Left lung (tissue), 10 donors: Measurements from ENCODE around the gene AHRR. TPM values are rescaled to one million over a fixed set of nuclear protein-coding genes. Genes with fewer than 3 reads are reported as not detected.
"Not testable (repeated sequence)": the region's sequence is repeated elsewhere in the genome, so short reads cannot be mapped to it uniquely, and the experiment has no call there.

ENCODE experiments used
- ATAC-seq: fragments of 200-7000 bp; cut with Tn5 transposase; one replicate; pipeline ENCODE4 v1.9.1; 2020; ENCODE audit warnings: moderate library complexity
- DNase-seq, 4 donors: peaks; one replicate each; pipeline ENCODE4 v3.0.0-alpha.2; 2013 to 2020
- H3K27ac ChIP-seq, 2 donors: fragments of 200-600 bp; sonication (generic) in 1 of 2; one replicate each; pipeline versions ENCODE4 v1.5.0 to v1.8.0; 2020 to 2021
- H3K27me3 ChIP-seq, 2 donors: fragments of 200-600 bp; sonication (generic) in 1 of 2; one replicate each; pipeline versions ENCODE4 v1.5.0 to v1.8.0; 2020 to 2021
- H3K36me3 ChIP-seq, 2 donors: fragments of 200-600 bp; sonication (generic) in 1 of 2; one replicate each; pipeline versions ENCODE4 v1.5.0 to v1.8.0; 2020 to 2021
- H3K4me1 ChIP-seq, 2 donors: fragments of 200-600 bp; one replicate each; pipeline ENCODE4 v1.8.0; 2021
- H3K4me3 ChIP-seq, 2 donors: fragments of 200-600 bp; sonication (generic) in 1 of 2; one replicate each; pipeline versions ENCODE4 v1.5.0 to v1.8.0; 2020 to 2021; ENCODE audit warnings: mild to moderate bottlenecking in 1 of 2
- H3K9me3 ChIP-seq, 2 donors: fragments of 200-600 bp; sonication (generic) in 1 of 2; one replicate each; pipeline versions ENCODE4 v1.5.0 to v1.8.0; 2020 to 2021
- intact Hi-C, 2 donors: fragments of 100-400 bp; cut with DNase I; formaldehyde crosslinking; loops; one replicate each; pipeline versions ENCODE4 v1.11.2 to v1.14.2; 2022
- polyA plus RNA-seq, 6 donors: library from polyadenylated mRNA; unstranded; fragments of 120-200 nt; gene quantifications; one replicate each; pipeline ENCODE4 v1.2.1, GENCODE V29; 2013; ENCODE audit not compliant: insufficient read length in 6 of 6
- total RNA-seq, 2 donors: library from RNA; stranded (reverse); fragmentation: NEBNext Ultra II Directional; extraction: Animal tissue kit (Norgen Biotek cat#: 25700); gene quantifications; one replicate each; pipeline ENCODE4 v1.2.1, GENCODE V29; 2021
- TF ChIP-seq, protein P1 (sequence below), 2 donors: fragments of 200-600 bp; sonication (generic) in 1 of 2; IDR thresholded peaks; one replicate each; pipeline versions ENCODE4 v1.5.0 to v1.8.0; 2021; ENCODE audit warnings: antibody characterized with exemption in 2 of 2
- donor health status: DM: no; HTN: yes; CAD: no.
- donor health status: DM: no; HTN: no; CAD: no.

Gene AHRR
- total and polyA plus RNA-seq, 8 donors = 0.32 to 8.4 (median 4.7) TPM

DNA sequence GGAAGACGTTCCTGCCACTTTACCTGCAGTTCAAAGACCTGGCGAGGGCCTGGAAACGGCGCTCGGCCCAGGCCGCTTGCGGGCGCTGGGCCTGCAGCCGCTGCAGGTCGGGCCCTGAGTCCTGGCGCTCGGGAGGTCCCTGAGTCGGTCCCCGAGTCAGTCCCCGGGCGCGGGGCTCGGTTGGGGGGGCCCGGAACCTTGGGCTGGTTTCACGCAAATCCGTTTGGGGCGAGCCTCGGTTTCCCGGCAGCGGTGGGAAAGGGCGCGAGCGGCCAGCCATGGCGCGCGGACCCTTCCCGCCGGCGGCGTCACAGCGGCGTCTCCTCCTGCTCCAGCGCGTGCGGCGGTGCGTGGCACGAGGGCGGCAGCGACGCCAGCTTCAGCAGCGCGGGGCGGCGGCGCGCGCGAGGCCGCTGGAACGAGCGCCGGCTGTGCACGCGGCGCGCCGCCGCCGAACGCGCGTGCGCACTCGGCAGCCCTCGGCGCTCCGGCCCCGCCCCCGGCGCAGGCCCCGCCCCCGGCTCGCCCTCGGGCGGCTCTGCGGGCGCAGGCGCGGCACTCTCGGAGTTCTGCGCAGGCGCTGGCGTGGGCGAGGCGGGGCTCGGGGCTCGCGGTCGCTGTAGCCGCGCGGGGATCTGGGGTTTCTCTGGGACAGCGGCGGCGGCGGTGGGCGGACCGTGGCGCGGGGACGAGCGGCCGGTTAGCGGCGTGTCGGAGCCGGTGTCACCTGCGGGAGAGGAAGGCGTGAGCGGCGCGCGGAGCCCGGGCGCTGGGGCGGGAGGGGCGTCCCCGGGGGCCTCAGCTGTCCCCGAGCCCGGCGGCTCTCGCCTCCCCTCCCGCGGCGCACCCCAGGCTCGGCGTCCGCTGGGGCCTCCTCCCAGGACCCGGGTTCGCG, 151.4 kb downstream of the AHRR start:
- Histone ChIP-seq H3K9me3 (no peaks in the 10 kb centered on the region), H3K27me3 (peaks cover 25 to 41% of the 10 kb centered on the region in 2 donors), H3K4me3 (peak overlapping the region; percentile 75 to 89), H3K27ac (peak overlapping the region; percentile 67 to 81), H3K4me1 (peaks cover 7 to 34% of the 10 kb centered on the region in 2 donors), H3K36me3 (peaks cover 0 to 19% of the 10 kb centered on the region in 2 donors)
- intact Hi-C loops = no loop called here
- TF ChIP-seq, protein P1, sequence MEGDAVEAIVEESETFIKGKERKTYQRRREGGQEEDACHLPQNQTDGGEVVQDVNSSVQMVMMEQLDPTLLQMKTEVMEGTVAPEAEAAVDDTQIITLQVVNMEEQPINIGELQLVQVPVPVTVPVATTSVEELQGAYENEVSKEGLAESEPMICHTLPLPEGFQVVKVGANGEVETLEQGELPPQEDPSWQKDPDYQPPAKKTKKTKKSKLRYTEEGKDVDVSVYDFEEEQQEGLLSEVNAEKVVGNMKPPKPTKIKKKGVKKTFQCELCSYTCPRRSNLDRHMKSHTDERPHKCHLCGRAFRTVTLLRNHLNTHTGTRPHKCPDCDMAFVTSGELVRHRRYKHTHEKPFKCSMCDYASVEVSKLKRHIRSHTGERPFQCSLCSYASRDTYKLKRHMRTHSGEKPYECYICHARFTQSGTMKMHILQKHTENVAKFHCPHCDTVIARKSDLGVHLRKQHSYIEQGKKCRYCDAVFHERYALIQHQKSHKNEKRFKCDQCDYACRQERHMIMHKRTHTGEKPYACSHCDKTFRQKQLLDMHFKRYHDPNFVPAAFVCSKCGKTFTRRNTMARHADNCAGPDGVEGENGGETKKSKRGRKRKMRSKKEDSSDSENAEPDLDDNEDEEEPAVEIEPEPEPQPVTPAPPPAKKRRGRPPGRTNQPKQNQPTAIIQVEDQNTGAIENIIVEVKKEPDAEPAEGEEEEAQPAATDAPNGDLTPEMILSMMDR (IDR thresholded peaks at IDR 0.05) = no peak
- peak; percentile 80 to 98 (median 90) for DNase-seq
- peak; percentile 85 for ATAC-seq

DNA sequence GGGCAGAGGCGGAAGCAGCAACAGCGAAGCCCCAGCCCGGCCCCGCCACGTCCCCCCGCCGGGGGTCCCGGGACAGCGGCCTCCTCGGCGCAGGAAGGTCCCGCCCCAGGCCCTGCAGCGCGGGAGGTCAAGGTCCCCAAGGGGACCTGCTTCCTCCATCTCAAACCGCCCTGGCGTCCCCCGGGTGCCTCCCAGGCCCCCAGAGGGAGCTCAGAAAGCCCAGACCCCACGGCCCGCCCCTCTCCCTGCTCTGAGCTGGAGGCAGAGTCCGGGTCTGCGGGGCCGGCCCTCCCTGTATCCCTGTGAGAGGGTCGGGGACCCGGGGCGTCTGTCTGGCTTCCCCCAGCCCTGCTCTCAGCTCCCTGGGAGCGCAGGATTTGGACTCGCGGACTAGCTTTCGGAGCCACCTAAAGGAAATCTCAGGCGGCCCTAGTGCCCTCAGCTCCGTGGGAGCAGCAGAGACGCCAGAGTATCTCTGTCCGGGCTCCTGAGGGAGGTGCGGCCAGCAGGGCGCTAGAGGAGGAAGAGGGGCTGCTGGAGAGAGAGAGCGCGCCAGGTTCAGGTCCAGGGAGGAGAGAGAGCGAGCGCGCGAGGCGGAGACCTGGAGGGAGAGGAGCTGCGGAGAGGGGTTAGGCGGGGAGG, 152.2 kb downstream of the AHRR start:
- ATAC-seq = peak; percentile 15
- Histone ChIP-seq H3K27ac (peak overlapping the region in 1 of 2 donors; percentile 61), H3K27me3 (peaks cover 25 to 49% of the 10 kb centered on the region in 2 donors), H3K4me3 (peak overlapping the region; percentile 75 to 89), H3K36me3 (peaks cover 0 to 15% of the 10 kb centered on the region in 2 donors), H3K4me1 (peaks cover 7 to 34% of the 10 kb centered on the region in 2 donors), H3K9me3 (no peaks in the 10 kb centered on the region)
- TF ChIP-seq, protein P1 (IDR thresholded peaks at IDR 0.05) = no peak
- intact Hi-C loops = no loop called here
- DNase-seq = peak; percentile 30 to 76 (median 41)

DNA sequence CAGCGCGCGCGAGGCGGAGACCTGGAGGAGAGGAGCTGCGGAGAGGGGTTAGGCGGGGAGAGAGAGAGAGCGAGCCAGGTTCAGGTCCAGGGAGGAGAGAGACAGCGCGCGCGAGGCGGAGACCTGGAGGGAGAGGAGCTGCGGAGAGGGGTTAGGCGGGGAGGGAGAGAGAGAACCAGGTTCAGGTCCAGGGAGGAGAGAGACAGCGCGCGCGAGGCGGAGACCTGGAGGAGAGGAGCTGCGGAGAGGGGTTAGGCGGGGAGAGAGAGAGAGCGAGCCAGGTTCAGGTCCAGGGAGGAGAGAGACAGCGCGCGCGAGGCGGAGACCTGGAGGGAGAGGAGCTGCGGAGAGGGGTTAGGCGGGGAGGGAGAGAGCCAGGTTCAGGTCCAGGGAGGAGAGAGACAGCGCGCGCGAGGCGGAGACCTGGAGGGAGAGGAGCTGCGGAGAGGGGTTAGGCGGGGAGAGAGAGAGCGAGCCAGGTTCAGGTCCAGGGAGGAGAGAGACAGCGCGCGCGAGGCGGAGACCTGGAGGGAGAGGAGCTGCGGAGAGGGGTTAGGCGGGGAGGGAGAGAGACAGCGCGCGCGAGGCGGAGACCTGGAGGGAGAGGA, 152.8 kb downstream of the AHRR start:
- intact Hi-C loops = not testable (repeated sequence)

DNA sequence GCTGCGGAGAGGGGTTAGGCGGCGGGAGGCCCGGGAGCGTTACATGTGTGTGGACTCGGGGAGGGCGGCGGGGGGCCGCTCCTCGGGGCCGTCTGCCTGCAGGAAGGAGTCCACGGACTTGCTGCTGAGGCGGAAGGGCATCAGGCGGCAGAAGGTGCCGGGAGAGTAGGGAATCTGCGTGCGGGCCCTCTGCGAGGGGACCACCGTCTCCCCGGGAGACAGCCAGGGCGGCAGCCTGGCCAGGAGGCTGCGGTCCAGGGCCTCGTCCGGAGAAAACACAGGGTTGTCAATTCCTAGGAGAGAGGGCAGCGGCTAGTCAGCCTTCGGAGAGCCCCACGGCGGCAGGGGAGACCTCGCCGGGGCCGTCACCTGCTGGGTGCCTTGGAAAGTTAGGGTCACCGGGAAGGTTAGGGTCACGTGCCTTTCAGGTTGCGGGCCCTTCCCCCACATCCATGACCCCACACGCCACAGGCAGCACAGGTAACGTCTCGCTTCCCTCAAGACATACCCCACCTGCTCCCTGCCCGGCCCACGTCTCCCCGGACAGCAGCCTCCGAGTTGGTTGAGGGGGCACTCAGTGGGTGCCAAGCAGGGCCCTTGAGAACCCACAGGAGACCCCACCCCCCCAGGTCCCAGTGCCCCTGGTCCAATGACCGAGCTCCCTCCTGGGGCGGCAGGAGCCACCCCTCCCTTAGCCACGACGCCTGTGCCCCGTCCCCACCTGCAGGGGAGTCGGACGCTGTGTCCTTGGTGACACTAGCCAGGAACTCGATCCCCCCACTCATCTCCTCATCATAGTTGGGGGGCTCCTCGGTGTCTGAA, 153.5 kb downstream of the AHRR start:
- Histone ChIP-seq H3K4me3 (peak overlapping the region in 1 of 2 donors; percentile 89), H3K27me3 (peaks cover 32 to 63% of the 10 kb centered on the region in 2 donors), H3K4me1 (peaks cover 7 to 34% of the 10 kb centered on the region in 2 donors), H3K27ac (no peak overlapping the region), H3K9me3 (no peaks in the 10 kb centered on the region), H3K36me3 (peaks cover 0 to 1% of the 10 kb centered on the region in 2 donors)
- intact Hi-C loops = no loop called here
- ATAC-seq (no peak), DNase-seq (peak in 2 of 4 donors; percentile 31 to 82)
- TF ChIP-seq, protein P1 (IDR thresholded peaks at IDR 0.05) = no peak

More for the DNA sequence above, 152.8 kb downstream of the AHRR start:
- not testable (repeated sequence) for DNase-seq, H3K9me3 ChIP-seq, ATAC-seq, H3K36me3 ChIP-seq, H3K27ac ChIP-seq
- Histone ChIP-seq H3K4me3 (peak overlapping the region in 1 of 2 donors; percentile 89), H3K27me3 (peaks cover 29 to 56% of the 10 kb centered on the region in 2 donors), H3K4me1 (peaks cover 7 to 34% of the 10 kb centered on the region in 2 donors)

DNA sequence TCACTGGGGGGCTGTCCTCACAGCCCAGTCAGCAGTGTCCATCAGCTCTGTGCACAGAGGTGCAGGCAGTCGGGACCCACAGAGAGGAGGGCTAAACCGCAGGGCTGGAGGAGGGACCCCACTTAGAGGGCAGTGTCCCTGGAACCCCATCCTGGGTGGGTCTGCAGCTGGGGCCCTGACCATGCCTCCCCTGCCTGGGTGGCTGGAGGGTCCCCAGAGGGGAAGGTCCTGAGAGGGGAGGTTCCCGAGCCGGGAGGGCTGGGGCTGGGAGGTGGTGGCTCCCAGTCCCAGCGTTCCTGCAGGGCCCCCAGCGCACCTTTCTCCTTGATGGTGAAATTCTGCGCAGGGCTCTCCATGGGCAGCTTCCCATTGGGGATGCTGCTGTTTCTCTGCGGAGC, 154.2 kb downstream of the AHRR start:
- Histone ChIP-seq H3K4me1 (peaks cover 7 to 33% of the 10 kb centered on the region in 2 donors), H3K27ac (no peak overlapping the region), H3K36me3 (no peaks in the 10 kb centered on the region), H3K9me3 (no peaks in the 10 kb centered on the region), H3K4me3 (no peak overlapping the region), H3K27me3 (peaks cover 32 to 69% of the 10 kb centered on the region in 2 donors)
- intact Hi-C loops = no loop called here
- DNase-seq (peak in 1 of 4 donors; percentile 76), ATAC-seq (no peak)
- TF ChIP-seq, protein P1 (IDR thresholded peaks at IDR 0.05) = no peak
